Brain microvascular endothelial cell (primary cell): ENCODE data around the gene ANK2.
"Not testable (repeated sequence)": the region's sequence is repeated elsewhere in the genome, so short reads cannot be mapped to it uniquely, and the experiment has no call there.

ENCODE experiments used
- DNase-seq: peaks from one replicate; pipeline ENCODE4 v3.0.0-alpha.2; 2020
- H3K27ac ChIP-seq: fragments of 250-450 bp; sonication (Bioruptor Pico); 2 replicates; pipeline ENCODE4 v1.5.1; 2020; ENCODE audit warnings: mild to moderate bottlenecking, moderate library complexity
- H3K27me3 ChIP-seq: fragments of 250-450 bp; sonication (Bioruptor Pico); replicated peaks from 2 replicates; pipeline ENCODE4 v1.5.1; 2020; ENCODE audit warnings: mild to moderate bottlenecking
- H3K36me3 ChIP-seq: fragments of 250-450 bp; sonication (Bioruptor Pico); replicated peaks from 2 replicates; pipeline ENCODE4 v1.5.1; 2020; ENCODE audit warnings: mild to moderate bottlenecking
- H3K4me3 ChIP-seq: 2 replicates; pipeline ENCODE4 v1.5.1; 2011; ENCODE audit warnings: low read depth, mild to moderate bottlenecking, control low read depth, low read length, moderate library complexity
- CTCF ChIP-seq: IDR thresholded peaks from 2 replicates; pipeline ENCODE4 v1.5.1; 2011; ENCODE audit warnings: low read depth, mild to moderate bottlenecking, moderate library complexity, low read length, control low read depth, inconsistent platforms; ENCODE audit errors: missing control alignments
- in situ Hi-C: cut with HindIII; loops from 2 replicates; pipeline ENCODE4 v1.10.0; 2017; ENCODE audit warnings: low sequenced_read_pairs, low pct_ligation_motif_present

ANK2 gene

GRCh38 chr4:113060853-113061252 is 11.4 kb downstream of the ANK2 start:
- Histone ChIP-seq H3K27ac (no peak overlapping the region), H3K36me3 (no peaks in the 10 kb centered on the region), H3K4me3 (no peak overlapping the region), H3K27me3 (no peaks in the 10 kb centered on the region)
- in situ Hi-C loops = no loop called here
- no peak for DNase-seq
- no peak for TF ChIP-seq CTCF

- no peak for TF ChIP-seq CTCF
- H3K27ac ChIP-seq = no peak overlapping the region
- no peak for DNase-seq
- H3K36me3 ChIP-seq = no peaks in the 10 kb centered on the region
- H3K27me3 ChIP-seq = no peaks in the 10 kb centered on the region
- no peak overlapping the region for H3K4me3 ChIP-seq
- in situ Hi-C loops = no loop called here
Observed at GRCh38 chr4:113064244-113064643, 14.8 kb downstream of the ANK2 start.

GRCh38 chr4:113065629-113066028 is 16.2 kb downstream of the ANK2 start:
- TF ChIP-seq CTCF = no peak
- Histone ChIP-seq H3K27ac (no peak overlapping the region), H3K27me3 (no peaks in the 10 kb centered on the region), H3K36me3 (no peaks in the 10 kb centered on the region), H3K4me3 (no peak overlapping the region)
- DNase-seq = no peak
- in situ Hi-C loops = no loop called here

- DNase-seq, H3K27ac ChIP-seq, H3K36me3 ChIP-seq, in situ Hi-C loops, H3K4me3 ChIP-seq, H3K27me3 ChIP-seq: not testable (repeated sequence)
Observed at GRCh38 chr4:113068771-113069170, 19.3 kb downstream of the ANK2 start.

GRCh38 chr4:113069212-113069892 is 19.9 kb downstream of the ANK2 start:
- in situ Hi-C loops = no loop called here
- H3K36me3 ChIP-seq = no peaks in the 10 kb centered on the region
- H3K27me3 ChIP-seq = no peaks in the 10 kb centered on the region
- DNase-seq = peak; percentile 8
- no peak overlapping the region for H3K27ac ChIP-seq
- H3K4me3 ChIP-seq = no peak overlapping the region
- TF ChIP-seq CTCF = no peak

- no peak overlapping the region for H3K27ac ChIP-seq
- no peaks in the 10 kb centered on the region for H3K36me3 ChIP-seq
- TF ChIP-seq CTCF = no peak
- H3K27me3 ChIP-seq = no peaks in the 10 kb centered on the region
- no peak for DNase-seq
- in situ Hi-C loops = no loop called here
- H3K4me3 ChIP-seq = no peak overlapping the region
Observed at GRCh38 chr4:113070755-113071154, 21.3 kb downstream of the ANK2 start.
